GM23248 (cell line): ENCODE results near the gene SIK2.

Source experiments
- EZH2 ChIP-seq: fragments of 200-600 bp; sonication (generic); IDR thresholded peaks from 2 replicates; pipeline ENCODE4 v1.6.1; 2018; ENCODE audit warnings: antibody characterized with exemption, mild to moderate bottlenecking; ENCODE audit not compliant: insufficient read depth, poor library complexity, severe bottlenecking
- EZH2phosphoT487 ChIP-seq: fragments of 200-600 bp; sonication (generic); IDR thresholded peaks from 2 replicates; pipeline ENCODE4 v1.6.1; 2018; ENCODE audit warnings: antibody characterized with exemption, moderate library complexity, mild to moderate bottlenecking, low read depth; ENCODE audit not compliant: insufficient read depth

- TF ChIP-seq EZH2 (no peak), EZH2phosphoT487 (no peak)
Measured at GRCh38 chr11:111743700-111744099, 141.5 kb downstream of the SIK2 start.
